HG03460 (cell line): Measurements from ENCODE around the gene ANKRD6.
A peak's percentile ranks its signal among the peaks of the same experiment; 100 is the strongest.
"Not testable (repeated sequence)": the region's sequence is repeated elsewhere in the genome, so short reads cannot be mapped to it uniquely, and the experiment has no call there.

ENCODE experiments used
- ATAC-seq: cut with Tn5 transposase; IDR thresholded peaks from one replicate; pipeline ENCODE4 v1.9.1; 2021; ENCODE audit not compliant: unreplicated experiment

The ANKRD6 gene

DNA sequence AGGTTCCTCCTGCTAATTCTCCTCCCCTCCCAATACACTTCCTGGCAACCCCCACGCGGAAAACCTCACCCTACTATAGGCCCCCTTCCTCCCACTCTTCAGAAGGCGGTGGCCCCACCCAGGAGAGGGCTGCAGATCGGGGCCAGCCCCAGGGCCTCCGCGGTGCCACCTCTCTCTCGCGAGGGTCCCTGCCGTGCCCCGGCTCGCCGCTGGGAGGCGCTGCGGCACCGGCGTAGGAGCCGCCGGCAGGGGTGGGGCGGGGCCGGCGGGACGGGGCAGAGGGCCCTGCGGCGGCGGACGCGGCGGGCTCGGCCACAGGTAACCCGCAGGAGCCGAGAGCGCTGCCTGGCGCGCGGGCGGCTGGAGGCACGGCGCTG lies at the start of gene ANKRD6:
Gene ANKRD6 (plus strand): TSS at position 278 of the 377 bp plus-strand sequence. CDS start 133,825 bp downstream, outside the sequence.
- ATAC-seq: peak; percentile 85

DNA sequence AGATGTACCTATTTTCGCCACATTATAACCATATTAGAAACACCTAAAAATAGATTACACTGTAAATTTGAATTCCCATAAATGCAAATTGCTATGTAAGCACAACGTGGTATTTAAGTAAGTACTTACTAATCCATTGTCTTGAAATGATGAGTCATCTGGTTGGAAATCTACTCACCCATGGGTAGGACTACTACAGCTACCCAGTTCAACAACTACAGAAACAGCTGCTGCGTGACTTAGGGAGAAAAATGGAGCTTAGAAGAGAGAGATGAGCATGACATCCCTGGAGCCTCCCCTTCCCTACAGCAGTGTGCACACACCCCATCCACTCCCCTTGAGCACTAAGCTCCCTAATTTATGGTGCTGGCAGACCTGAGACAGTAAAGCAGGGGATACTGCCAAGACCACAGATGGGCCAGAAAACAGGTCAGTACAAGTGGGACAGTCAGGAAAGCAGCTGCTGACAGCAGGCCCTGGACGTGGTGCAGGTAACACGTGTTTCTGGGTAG lies 47.7 kb upstream of the ANKRD6 start:
- ATAC-seq: no peak

DNA sequence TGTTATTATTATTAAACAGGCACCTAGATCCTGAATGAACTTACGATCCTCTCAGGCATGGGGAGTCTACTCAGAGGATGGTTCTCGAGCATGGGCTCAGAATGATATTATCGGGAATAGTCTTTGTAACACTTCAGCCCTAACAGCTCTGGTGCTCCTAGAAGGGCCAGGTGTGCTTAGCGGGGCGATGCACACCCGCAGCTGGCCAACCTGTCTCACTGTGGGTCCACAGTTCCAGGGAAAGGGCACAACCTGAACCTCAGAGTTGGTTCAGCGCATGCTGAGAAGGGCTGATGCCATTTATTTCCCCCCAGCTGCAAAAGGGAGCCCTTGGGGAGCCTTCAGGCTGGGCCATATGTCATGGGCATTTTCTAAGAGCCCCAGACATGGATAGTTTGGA lies 47.1 kb upstream of the ANKRD6 start:
- ATAC-seq: no peak

DNA sequence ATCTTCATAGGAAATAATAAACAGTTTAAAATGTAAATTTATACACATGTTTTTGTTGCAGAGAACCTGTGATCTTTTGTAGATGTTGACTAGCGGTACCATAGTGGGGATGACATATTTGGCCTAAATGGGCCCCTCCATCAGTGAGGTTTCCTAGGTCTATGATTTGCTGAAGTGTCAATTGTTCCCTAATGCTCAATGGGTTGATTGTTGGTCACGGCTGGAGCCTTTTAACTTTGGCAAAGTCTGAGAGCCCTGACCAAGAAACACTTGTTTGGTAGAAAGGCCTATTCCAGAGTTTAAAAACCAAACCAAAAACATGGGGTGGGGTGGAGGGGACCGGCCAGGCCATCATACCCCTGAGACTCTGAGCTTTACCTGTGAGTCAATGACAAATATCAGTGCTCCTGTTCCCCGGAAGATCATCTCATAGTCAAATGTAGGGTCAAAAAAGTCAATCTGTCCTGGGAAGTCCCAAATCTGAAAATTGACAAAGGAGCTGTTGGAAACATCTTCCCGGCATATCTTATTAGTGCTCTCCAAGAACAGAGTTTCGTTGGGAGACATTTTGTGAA lies 45.9 kb upstream of the ANKRD6 start:
- peak; percentile 20 for ATAC-seq

DNA sequence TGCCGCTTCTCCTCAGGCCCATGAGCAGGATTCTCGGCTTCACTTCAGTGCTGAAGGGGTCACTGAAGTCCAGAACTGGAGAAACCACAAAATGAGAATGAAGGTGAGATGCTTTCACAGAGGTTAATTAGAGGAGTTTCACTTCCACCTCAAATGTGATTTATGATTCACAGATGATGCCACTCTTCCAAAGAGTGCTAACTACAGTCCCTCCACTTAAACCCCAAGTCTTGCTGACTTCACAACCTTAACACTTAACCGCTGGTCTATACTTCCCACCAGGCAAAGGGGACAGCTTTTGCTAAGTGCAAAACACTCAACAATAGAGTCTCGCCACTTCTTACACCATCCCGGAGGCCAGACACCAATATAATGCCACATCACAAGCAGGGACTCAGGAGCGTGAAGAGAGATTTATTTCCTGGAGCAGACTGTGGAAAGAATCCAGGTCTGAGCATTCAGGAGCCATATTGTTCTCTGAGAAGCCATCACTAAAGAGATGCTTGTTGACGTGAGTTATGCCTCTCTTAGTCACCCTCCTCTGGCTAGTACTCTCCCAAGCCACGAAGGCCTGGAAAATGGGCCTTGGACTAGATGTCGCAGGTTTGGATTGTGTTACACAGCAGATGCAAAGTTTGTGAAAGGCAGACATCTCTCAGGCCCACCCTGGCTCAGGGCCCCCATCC lies 45.3 kb upstream of the ANKRD6 start:
- peak; percentile 96 for ATAC-seq

DNA sequence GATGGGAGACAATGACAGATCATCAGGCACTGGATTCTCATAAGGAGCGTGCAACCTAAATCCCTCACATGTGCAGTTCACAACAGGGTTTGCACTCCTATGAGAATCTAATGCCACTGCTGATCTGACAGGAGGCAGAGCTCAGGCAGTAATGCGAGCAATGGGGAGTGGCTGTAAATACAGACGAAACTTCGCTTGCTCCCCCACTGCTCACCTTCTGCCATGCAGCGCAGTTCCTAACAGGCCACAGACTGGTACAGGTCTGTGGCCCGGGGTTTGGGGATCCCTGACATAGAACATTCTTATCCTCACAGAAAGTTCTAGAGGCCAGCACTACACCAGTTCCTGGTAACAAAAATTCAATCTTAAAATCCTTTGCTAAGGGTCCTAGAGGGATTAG lies 44.1 kb upstream of the ANKRD6 start:
- ATAC-seq: no peak

DNA sequence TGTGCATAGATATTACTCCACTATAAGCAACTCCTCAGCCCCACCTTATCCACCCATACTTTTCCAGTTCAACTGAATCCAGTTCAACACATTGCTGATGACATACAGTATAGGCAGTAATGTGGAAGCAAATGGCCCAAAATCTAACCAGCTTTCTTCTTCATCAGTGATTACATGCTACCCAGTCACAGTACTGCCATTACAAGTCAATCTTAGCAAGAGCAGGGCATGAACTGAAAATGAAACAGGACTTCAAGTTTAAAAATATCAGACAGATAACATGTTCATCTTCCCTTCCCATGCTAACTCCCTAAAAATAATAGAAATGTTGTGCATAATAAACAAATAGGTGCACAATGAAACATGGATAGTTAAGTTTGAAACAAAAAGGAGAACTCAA lies 40.1 kb upstream of the ANKRD6 start:
- ATAC-seq: no peak

DNA sequence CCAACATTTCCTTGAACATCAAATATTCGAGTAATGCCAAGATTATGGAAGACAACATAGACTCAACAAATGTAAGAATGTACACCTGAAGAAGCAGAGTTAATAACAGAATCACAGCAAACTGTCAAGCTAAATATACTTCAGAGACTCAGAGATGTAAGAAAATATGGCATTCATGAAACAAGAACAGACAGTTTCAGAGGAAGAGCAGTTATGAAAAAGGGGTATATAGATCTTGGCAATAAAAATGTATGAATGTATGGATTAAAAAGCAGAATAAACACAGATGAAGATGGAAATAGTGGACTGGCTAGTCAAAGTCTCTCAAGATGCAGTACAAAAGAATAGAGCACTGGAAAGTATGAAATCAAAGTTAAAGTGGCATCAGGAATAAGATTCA lies 39.3 kb upstream of the ANKRD6 start:
- ATAC-seq: no peak

DNA sequence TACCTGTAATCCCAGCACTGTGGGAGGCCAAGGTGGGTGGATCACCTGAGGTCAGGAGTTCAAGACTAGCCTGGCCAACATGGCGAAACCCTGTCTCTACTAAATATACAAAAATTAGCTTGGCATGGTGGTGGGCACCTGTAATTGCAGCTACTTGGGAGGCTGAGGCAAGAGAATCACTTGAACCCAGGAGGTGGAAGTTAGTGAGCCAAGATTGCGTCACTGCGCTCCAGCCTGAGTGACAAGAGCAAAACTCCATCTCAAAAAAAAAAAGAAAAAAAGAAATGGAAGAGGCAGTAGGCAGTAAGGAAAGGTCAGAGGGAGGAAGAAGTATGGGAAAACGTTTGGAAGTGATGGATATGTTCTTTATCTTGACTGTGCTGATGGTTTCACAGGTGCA lies 35.1 kb upstream of the ANKRD6 start:
- ATAC-seq: not testable (repeated sequence)

DNA sequence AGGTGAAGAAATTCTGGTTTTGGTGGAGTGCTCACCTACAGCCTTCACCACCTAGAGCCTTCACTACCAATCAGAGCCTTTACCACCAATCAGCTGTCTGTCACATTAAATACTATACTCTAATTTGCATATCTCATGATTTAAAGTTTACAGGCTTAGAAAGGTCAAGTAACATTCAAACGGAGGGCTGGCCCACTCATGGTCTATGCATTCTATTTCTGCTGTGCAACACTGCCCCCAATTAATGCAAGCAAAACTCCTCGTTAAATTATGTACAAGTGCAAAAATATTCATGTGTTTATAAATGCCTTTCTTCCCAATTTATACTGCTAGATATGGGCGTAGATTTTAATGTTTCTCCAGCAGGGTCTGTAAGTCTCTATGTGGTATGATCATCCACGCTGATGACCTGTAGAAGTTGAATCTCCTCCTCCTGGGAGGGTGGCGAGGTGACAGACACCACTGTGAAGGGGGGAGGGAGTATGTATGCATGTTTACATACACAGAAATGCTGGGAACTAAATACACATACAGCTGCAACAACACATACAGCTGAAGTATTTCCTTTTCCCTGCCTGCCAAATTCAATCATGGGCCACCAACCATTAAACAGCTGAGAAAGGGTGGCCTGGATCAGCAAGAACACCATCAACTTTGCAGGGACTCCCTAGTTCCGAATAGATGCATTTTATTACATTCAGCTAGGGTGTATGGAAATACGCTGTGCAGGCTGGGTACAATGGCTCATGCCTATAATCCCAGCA lies 34.0 kb upstream of the ANKRD6 start:
- ATAC-seq: no peak

DNA sequence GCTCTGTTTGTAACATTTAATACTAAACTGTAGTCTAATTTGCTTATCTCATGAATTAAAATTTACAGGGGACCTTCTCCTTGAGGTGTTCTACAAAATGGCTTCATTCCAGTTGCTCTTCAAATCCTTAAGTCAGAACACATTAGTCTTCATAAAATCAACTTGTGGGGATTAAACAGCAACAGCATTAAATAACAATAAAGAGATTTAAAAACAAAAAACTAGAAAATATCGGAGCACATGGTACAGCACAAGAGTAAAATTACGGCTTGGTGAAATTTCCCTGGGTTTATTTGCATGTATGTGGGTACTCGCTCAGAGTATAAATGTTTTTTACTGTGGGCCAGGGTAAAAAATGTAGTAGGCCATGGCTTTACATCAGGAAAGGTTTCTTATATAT lies 32.9 kb upstream of the ANKRD6 start:
- no peak for ATAC-seq

DNA sequence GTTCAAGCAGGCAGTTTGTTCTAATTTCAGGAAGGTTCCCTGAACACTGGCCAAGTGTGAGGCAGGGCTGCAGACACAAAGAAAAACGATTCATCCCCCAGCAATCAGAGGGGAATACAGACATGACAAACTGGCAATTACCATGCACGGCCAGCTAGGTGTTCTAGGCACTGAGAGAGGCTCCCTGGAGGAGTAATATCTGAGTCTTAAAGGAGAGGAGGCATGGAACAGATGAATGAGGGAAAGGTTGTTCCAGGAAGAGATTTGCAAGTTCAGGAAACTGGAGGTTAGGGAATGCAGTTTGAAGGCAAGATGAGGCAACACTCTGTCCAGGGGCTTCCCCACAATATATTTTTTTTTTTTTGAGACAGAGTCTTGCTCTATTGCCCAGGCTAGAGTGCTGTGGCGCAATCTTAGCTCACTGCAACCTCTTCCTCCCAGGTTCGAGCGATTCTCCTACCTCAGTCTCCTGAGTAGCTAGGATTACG lies 32.0 kb upstream of the ANKRD6 start:
- no peak for ATAC-seq

DNA sequence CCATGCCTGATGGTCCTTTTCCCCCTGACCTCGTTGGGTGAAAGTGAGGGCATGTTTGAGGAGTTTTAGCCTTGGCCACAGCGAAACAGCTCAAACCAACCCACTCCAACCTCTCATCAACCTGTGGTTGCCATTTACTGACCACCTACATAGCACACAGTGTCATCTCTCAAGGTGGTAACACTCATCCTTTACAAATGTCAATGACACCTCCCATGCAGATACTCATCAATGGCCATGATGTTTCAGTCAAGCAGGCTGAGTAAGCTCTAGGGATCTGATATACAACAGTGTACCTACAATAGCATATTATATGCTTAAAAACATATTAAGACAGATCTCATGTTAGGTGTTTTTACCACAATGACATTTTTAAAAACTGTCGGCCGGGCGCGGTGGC lies 30.2 kb upstream of the ANKRD6 start:
- ATAC-seq: no peak

DNA sequence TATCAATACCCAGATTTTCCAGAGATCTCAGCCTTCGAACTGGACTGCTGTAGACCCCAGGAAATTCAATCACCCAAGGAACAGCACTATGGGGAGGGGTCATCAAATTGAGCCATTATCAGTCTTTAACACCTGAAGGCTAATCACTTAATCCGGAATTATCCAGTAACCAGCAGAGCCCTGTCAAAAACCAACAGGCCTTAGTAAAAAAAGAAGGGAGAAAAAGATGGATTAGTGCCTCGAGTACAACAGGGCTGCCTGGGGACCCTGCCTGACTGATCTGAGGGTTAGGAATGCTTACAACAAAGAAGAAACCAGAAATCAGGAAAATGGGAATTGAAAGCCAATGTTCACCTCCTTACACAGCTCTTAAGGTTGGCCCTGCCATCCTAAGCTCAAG lies 28.4 kb upstream of the ANKRD6 start:
- ATAC-seq: no peak

DNA sequence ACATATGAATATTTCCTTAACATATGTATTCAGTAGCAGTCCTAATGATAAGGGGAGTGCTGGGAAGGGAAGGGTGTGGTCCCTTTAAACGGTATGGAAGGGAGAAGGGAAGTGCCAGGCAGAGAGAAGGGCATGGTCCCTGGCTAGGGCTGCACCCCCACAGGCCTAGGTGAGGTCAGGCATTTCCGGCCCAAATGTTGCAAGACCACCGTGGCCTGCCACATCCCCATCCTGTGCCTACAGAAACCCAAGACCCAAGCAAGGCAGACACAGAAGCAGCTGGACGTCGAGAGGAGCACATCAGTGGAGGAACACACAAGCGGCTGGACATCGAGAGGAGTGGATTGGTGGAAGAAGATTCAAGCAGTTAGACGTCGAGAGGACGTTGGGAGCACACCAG lies 26.8 kb upstream of the ANKRD6 start:
- ATAC-seq: no peak

DNA sequence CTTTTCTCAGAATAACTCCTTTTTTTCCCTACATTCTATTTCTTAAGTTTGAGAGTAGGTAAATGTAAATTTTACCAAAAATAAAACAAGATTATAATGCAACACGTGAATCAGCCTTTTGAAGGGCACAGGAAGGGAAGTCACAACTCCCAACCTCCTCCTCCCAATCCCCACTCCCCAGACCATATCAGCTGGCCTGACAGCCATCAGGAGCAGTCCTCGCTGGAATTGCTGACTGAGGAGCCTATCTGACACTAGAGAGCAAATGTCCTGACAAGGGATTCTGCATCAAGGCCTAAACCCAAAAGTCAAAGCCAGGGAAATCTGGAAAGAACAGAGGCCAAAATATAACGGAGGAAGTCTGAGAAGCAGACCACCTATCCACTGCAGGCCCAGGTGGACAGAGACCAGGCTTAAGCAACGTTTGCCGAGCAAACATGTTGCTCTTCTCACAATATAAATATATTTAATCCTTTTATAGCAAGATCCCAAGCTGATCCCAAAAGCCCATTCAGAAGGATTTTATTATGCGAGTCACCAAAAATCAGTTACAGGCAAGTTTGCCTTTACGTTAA lies 23.4 kb upstream of the ANKRD6 start:
- ATAC-seq: no peak

DNA sequence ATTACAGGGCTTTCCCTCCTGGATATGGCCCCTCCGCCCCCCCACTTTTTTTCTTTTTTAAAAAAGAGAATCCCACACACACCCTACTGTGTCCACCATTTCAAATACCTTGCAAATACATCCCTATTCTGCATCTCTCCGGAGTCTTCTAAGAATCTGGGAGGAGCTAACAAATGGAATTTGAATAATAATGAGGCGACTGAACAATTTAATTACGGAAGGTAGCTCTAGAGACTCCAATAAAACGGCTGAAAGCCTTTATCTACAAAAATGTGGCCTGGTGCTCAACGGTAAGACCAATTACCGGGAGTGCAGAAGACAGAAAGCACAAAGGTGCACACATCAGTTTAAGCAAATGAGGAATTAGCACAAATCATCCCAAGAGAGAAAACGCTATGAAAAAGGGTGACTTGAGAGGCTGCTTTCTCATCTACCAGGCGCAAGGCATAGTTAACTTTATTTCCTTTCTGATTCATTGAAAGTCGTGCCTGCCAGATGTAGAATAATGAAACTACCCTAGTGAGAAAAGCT lies 22.7 kb upstream of the ANKRD6 start:
- ATAC-seq: no peak

DNA sequence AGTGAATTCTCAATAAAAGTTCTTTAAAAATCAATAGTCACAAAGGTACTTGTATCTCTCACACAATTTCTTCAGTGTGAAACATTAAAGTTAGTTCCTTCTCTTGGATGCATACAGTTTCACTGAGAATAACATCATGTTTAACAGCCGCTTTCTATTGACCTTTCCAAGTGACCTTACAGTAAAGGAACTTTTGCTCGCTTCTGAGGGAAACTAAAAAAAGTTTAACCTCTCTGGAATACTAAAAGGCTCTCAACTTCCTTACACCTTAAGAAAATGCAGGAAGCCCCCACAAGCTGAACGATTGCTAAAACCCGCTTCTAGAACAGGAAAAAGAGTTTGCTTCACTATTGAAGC lies 22.2 kb upstream of the ANKRD6 start:
- ATAC-seq: no peak

DNA sequence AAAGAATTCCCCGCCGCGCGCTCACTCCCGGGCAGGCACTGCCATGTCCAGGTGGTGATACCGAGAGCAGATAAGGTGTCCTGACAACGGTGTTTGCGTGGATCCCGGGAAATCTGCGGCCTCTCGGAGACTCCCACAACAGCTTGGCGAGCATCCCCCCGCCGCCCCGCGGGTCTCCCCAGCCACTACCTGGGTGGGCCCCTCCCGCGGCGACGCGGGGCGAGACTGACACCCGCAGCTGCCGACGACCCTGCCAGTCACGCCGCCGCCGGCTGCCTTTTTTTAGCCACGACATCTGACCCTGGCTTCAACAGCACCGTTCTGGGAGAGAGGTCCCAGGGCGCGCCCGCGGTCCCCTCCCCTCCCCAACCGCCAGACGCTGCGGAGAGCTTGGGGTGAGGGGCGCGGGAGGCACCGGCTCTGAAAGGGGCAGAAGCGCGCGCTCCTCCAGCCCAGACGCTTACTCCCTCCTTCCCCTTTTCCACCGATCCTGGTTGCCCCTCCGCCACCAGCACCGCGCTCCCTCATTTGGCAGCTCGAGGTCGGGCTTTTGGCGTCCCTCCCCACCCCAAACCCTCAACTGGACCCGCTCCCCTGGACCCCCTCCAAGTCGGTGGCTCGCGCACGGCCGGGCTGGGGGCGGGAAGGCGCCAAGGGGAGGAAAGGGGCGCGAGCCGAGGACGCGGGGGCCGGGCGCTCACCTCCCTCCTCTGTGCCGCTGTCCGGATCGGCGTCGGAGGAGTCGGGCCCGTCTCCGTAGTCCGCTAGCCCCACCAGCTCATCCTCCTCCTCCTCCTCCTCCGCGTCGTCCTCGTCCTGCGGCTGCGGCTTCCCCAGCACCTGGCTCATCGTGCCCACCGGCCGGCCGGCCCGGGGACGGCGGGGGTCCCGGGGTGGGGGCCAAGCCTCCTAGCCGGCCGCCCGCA lies 21.5 kb upstream of the ANKRD6 start:
- peak; percentile 50 for ATAC-seq
